HL-60/S4 (cell line): Measurements from ENCODE around the gene ITGA3.
"Not testable (repeated sequence)": the region's sequence is repeated elsewhere in the genome, so short reads cannot be mapped to it uniquely, and the experiment has no call there.

Experiments used
- in situ Hi-C: fragments of 300-500 bp; cut with MboI; formaldehyde crosslinking; loops from 2 replicates; pipeline ENCODE4 v1.14.3; 2022; ENCODE audit warnings: low sequenced_read_pairs

ITGA3 gene

DNA sequence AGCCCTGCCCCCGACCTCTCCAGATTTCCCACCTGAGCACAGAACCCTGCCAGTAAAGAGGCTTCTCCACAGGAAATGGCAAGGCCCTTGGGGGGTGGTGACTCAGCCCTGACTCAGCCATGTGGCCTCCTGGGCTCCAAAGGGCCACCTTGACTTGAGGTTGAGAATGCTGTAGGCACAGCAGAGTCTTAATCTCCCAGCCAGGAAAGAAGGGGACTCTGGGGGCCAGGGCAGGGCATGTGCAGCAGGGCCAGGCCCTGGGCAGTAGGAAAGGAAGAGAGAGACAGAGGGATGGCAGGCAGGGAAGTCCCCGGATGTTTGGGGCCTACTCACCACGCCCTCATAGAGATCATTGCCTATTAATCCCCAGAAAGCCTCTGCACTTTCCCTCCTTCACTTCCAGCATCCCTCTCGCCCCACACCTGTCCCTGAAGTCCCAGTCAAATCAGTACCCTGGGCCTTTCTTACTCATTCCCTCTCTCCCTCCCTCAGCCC is 4.8 kb upstream of the ITGA3 start:
- in situ Hi-C loops: no loop called here

DNA sequence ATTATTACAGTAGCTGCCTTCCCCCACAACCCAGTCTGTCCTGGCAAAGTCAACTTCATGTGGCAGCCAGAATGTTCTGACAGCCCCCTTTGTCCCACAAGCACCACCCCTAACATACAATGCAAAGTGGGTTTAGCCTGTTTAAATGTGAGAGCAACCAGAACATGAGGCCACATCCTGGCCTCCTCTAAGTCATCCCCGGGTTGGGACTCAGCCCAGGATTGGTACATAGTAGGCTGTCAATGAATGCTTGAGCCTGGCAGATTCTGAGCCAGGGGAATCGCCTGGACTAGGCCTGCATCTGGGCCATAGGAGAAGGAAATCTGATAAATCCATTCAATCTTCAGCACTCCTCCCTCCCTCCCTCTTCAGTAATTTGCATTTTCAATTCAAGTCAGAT is 4.3 kb upstream of the ITGA3 start:
- in situ Hi-C loops: no loop called here

DNA sequence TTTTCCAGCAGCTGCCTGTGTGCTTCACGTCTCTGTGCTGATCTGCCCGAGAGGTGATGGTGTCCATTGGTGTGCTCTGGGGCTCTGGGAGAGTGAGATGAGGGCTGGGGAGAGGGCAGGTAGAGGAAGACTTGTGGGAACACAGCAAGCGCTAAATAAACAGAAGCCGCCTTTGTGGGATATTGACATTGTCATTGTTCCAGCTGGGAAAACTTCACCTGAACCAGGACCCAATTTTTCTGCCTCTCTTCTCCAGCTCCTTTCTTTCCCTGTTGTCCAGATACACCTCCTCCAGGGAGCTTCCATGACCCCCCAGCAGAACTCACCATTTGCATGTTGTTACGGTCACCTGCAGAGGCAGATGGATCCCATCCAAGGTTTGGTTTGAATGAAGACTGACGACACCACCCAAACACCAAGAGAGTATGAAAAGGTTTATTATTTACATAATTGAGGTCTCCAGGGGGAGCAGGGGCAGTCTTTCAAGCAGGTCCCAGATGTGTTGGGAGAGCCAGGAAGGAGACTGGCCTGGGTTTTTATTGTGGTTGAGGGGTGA is 3.6 kb upstream of the ITGA3 start:
- in situ Hi-C loops: no loop called here

DNA sequence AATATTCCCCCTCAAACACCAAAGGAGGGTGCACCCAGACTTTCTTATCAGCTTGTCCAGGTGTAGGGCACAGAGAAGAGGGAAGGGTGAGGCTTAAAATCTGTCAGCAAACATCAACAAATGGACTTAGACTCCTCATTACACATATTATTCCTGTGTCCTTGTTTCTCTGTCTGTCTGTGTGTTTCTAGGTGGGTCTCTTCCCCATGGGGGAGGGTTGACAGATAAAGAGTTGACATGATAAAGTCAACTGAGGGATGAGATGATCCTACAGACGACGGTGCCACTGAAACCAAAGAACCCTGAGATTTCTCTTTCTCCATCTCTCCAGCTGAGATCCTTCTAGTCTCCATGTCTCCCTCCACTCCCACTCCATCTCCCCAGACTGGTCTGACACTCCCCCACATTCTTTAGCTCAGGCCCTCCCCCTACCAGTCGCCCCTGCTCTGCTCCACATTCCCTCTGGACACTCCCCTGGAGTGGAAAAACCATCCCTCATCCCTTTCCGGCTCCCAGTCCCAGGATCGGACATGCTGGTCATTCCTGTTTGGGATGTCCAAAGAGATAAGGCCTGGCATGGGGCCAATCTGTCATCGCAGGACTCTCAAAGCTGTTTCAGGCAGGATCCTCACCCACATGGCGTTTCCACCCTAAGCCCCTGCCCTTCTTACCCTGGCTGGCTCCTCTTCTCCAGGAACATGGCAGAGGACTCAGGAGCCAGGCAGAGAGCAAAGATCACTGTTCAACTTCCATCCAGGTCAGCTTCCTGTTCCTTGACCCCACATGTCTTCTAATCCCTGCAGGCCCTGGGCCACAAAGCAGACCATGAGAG is 2.9 kb upstream of the ITGA3 start:
- in situ Hi-C loops: no loop called here

DNA sequence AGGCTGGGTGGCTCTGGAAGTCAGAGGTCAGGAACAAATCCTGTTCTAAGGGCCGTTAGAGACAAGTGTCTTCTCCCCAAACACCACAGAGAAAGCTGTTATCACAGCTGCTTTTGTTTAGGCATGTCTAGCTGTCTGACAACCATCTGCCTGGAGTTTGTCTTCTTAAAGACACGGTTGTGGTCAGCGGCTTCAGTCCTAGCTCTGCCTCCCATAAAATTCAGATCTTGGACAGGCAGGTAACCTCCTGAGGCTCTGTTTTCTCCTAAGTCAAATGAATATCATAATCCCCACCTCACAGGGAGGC is 2.3 kb upstream of the ITGA3 start:
- in situ Hi-C loops: no loop called here

DNA sequence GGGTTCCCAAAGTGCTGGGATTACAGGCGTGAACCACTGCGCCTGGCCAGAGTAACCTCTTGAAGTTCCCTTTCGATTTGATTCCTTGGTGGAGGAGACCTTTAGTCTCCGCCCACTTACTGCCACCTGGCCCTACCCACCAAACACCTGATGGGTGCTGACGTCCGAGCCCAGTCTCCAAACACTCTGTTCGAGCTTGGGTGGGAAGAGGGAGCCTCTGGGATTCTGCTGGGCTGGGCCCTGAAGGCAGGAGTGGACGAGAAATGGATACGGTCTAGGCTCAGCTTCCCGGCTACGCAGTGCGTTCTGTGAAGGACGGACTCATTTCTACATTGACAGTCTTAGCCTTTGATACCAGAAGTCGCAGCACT is 870 bp upstream of the ITGA3 start:
- in situ Hi-C loops: no loop called here

DNA sequence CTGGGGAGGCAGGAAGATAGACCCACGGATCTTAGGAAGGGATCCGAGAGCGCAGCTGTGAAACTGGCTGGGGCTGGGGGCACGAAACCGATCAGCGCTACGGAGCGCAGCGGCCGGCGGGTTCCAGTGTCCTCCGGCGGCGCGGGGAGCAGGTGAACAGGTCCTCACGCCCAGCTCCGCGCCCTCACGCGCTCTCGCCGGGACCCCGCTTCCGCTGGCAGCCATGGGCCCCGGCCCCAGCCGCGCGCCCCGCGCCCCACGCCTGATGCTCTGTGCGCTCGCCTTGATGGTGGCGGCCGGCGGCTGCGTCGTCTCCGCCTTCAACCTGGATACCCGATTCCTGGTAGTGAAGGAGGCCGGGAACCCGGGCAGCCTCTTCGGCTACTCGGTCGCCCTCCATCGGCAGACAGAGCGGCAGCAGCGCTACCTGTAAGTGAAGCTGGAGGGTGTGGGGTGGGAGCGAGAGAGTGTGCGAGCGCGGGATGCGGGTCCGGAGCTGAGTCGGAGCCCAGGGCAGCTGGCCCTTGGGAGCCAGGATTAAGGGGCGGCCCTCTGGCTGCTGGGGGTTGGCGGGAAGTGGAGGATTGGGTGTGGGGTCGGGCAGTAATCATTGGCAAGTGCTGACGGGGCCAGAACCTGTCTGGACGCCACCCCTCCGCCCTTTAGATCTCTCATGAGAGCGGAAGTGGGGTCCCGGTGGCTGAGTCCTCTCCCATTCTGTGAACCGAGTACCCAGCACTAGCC is 479 bp downstream of the ITGA3 start:
- in situ Hi-C loops: no loop called here

DNA sequence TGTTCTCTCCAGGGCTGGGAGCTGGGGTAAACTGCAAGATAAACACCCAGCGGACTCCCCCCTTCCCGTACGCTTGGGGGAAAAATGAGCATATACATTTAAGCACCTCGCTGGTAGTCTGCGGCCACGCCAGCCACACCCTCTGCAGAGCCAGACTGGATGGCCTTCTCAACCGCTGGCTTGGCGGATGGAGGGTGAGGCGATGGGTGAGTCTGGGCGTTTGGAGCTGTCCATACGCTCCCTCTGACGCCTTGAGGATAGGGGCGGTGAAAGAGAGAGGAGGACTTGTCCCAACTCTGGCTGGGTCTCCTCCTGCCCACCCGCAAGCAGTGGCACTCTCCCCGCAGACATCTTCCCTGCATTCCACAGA is 1.0 kb downstream of the ITGA3 start:
- in situ Hi-C loops: no loop called here

DNA sequence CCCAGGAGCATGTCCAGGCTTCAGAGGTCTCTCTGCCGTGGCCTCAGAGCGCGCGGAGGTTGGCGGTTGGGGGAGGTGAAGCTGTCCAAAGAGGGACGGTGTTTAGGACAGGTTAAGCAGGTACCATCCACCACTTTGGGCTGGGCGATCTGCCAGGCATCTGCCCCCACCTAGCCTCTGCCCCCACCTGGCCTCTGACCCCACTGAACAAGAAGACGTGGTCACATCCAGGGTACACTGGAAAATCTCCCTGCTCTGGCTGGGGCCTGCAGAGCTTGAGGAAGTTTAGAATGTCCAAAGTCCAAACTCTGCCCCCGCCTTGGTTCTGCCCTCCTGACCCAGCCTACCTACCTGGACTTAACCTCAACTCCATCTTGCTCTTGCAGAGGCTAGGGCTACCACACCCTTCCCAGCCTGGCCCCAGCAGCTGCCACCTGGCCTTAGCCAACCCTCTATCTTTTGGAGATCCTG is 1.6 kb downstream of the ITGA3 start:
- in situ Hi-C loops: no loop called here

DNA sequence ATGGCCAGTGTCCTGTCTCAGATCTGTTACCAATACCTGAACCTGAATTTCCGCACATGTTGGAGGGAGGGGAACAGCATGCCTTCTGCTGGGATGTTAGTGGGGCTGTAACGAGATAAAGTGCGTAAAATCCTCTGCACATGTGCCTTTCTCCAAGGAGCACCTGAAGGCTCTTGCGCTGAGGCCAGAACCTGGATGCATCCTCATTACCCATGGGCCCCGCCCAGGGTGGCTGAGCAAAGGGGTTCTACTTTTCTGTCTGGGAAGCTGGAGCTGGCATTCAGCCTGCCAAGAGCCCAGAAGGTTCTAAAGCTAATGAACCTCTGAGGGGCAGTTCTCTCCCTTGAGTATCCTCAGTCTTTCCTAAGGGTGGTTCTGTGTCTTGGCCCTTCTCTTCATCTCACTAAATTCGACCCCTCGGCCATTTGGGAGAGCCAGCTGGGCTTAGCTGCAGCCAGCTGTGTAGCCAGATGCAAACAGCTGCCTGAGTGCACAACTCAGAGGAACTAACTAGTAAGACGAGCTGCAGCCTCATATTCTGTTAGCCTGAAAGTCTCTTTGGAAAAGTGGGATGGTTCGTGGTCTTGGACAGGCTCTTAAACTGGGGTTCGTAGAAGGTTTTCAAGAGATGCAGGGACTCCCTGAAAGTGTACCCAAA is 2.5 kb downstream of the ITGA3 start:
- in situ Hi-C loops: no loop called here

DNA sequence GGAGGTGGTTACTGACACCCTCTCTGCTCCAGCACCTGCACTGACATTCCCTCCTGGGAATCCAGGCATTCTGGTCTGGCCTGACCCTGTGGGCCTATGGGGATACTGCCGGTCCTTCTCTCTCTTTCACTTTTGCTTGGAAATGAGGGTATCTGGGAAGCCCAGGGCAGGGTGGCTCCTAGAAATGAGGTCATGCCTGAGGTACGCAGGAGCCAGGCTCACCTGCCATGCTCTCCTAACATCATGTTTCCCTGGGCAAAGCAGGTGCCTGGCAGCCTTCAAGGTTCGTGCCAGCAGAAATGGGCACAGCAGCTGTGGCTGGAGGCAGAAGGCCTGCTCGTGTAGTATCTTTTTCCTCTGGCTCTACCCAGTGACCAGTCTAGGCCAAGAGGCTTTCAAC is 3.3 kb downstream of the ITGA3 start:
- in situ Hi-C loops: no loop called here

DNA sequence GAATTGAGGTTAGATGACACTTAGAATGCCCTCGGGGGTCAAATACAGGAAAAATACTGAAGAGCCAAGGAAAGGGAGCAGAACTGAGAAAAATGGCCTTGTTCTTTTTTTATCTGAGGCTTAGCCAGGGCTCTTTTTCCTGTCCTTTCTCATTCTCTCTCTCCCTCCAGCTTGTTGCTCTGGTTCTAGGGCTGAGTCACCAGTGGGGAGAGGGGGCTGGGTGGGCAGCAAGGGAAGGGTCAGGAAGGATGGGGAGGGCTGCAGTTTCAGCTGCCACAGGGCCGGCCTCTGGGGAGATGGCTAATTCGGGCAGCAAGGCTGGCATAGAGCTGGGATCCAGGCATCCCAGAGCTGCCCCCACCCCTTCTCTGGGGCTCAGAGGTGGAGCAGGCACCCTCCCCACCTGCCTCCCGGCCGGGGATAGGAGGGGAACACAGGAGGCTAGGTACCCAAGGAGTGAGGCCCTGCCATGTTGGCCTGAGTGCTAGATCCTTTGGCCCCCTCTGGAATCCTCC is 3.9 kb downstream of the ITGA3 start:
- in situ Hi-C loops: no loop called here

DNA sequence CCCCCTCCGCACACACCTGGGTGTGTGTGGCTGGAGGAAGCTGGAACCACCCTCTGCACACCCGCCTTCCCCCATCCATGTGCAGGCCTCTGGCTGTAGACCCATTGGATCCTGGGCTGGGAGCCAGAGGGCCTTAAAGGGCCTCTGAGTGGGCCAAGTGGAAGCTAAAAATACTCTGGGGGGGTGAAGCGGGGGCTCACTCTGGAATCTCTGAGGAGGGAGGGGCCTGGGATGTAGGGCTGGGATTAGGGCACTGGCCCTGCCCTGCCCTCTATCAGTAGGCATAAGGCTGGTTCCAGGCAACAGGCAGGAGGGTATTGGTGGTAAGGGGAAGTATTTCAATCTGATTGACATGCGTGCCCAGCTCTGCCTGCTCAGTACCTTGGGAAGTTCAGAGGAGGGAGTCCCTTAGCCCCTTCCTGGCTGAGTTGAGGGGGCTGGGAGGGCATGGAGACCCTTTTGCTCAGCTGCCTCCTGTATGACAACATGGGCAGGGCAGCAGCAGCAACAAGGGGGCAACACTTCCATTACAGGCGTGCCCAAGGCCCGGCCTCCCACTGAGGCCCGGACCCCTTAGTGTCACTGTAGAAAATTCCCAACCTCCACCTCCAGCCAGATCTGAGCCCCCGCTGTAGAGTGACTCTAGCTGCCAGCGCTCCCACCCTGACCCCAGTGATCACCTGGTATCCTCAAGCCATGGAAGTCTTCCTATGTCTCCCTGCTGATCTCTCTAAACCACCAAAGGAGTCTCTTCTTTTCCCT is 5.2 kb downstream of the ITGA3 start:
- in situ Hi-C loops: no loop called here

DNA sequence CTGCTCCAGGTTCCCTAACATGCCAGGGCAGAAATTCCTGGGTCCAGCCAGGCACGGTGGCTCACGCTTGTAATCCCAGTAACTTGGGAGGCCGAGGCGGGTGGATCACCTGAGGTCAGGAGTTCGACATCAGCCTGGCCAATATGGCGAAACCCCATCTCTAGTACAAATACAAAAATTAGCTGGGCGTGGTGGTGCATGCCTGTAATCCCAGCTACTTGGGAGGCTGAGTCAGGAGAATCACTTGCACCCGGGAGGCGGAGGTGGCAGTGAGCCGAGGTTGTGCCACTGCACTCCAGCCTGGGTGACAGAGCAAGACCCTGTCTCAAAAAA is 5.8 kb downstream of the ITGA3 start:
- in situ Hi-C loops: not testable (repeated sequence)

DNA sequence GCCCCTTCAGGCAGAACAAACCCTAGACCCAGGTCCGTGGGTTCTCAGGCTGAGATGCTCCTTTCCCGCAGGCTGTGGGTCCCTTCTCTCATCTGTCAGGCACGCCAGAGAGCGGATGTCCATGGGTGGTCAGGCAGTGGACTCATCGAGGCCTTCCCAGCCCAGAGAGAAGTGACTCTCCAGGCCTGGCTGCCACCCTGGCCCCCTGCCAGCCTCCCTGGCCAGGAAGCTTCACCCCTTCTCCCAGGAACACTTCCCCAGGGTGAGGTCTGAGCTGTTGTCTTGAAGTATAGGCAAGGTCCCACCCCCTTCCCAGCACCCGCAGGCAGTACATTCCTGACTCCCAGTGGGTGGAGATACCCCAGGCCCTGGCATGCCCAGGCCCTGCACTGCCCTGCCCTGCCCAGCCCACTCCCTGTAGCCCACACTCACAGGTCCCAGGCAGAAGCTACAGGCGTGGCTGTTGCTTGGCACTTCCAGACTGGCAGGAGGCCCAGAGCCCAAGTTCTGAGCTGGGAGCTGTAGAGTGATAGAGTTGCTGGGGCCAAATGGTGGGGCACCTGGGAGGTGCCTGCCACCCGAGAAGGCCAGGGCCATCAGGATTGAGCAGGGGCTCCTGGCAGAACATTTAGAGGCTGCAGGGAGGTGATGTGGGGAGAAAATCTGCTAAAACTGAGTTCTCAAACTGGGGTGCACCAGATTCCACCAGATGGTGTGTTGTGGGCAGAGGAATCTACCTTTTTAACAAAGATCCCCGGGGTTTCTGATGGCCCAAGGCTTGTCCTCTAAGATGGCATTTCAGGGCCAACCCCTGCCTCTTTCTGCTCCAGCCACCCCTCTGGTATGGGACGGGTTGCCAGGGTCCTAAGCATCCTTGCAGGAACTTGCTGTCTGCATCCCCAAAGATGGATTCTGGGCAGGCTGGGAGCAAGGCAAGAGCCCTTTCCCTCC is 6.7 kb downstream of the ITGA3 start:
- in situ Hi-C loops: no loop called here

DNA sequence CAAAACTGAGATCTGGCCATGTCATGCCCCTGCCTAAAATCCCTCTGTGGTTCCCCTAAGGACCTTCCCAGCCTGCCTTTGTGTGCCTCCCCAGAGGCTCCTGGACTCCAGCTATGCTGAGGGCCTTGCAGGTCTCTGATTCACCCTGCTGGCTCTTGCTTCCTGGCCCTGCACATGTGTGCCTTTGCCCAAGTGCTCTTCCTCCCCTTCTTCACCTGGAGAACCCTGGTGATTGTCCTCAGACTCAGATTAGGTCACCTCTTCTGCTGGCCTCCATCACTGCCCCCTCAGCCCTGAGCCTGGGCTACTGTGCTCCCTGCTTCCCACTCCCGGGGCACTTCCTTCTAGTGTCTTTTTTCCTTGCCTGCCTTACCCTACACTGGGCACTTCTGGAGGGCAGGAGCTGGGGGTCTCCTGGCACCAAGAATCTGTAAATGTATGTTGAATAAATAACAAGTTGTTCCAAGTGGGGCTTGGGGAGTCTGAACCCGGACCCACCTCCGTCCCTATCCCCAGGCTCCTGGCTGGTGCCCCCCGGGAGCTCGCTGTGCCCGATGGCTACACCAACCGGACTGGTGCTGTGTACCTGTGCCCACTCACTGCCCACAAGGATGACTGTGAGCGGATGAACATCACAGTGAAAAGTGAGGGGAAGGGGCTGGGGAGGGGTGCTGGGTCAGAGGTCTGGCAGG is 7.8 kb downstream of the ITGA3 start:
- in situ Hi-C loops: no loop called here

DNA sequence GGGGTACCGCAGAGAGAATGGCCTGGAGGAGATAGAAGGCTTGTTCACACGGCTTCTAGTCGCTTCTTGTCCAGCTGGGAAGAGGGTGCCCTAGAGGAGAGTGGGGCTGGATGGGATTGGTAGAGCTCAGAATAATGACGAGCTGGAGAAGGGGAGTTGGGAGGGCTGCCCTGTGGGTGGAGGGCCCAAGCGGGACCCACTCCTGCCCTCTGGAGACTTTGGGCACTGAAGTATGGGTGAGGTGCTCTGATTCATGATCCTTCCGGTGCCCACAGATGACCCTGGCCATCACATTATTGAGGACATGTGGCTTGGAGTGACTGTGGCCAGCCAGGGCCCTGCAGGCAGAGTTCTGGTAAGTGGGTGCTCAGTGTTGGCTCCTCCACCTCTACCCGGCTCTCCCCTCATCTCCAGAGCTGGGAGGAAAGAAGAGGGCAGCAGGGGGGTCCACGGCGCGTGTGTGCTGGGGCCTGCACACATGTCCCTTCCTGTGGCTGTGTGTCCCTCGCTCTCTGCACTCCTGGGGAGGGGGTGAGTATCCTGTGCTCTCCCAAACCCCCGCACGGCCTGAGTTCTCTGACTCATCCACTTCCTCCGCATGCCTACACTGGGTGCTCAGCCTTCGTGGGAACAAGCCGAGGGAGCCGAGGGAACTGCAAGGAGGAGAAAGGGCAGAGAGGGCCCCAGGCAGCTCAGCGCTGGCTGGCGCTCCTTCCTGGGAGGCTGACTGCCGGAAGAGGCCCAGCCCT is 8.5 kb downstream of the ITGA3 start:
- in situ Hi-C loops: no loop called here

DNA sequence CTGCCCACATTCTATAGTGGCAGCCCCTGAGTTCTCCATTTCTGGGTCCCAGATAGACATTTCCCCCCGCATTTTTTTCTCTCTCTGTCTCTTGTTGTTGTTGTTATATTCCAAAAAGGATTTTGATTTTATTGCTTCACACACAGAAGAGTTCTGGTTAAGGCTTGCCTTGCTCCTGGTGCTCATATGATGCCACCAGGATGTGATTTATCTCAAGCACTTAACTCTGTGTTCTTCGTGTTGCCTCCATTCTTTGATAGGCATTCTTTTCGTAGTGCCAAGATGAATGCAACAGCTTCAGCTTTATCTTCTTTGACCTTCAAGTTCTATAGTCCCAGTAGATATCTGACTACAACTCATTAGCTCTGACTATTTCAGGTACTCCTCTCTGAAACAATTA is 9.1 kb downstream of the ITGA3 start:
- in situ Hi-C loops: no loop called here
